Mesothelial cell of epicardium (in vitro differentiated cells): ENCODE data around the gene ZNF300. TPM values are rescaled to one million over a fixed set of nuclear protein-coding genes. Genes with fewer than 3 reads are reported as not detected.
A peak's percentile ranks its signal among the peaks of the same experiment; 100 is the strongest.

Source experiments
- DNase-seq, 2 experiments: peaks; one replicate each; pipeline ENCODE4 v3.0.0; 2021; ENCODE audit warnings: low spot score in 2 of 2; ENCODE audit not compliant: unreplicated experiment in 2 of 2
- H3K27ac Mint-ChIP-seq: 2 replicates; pipeline ENCODE4 v1.8.0; 2021; ENCODE audit warnings: mixed read lengths
- H3K27me3 Mint-ChIP-seq: 2 replicates; pipeline ENCODE4 v1.8.0; 2021; ENCODE audit warnings: low read depth, mixed read lengths
- H3K36me3 Mint-ChIP-seq: 2 replicates; pipeline ENCODE4 v1.8.0; 2021; ENCODE audit warnings: mixed read lengths
- H3K4me1 Mint-ChIP-seq: 2 replicates; pipeline ENCODE4 v1.8.0; 2021; ENCODE audit warnings: mixed read lengths
- H3K4me3 Mint-ChIP-seq: 2 replicates; pipeline ENCODE4 v1.8.0; 2021; ENCODE audit warnings: mild to moderate bottlenecking, moderate library complexity, mixed read lengths
- H3K9me3 Mint-ChIP-seq: 2 replicates; pipeline ENCODE4 v1.8.0; 2021; ENCODE audit warnings: mixed read lengths
- total RNA-seq: library from RNA; stranded (reverse); gene quantifications from 3 replicates; pipeline ENCODE4 v1.2.1, GENCODE V29; 2021
- TF ChIP-seq, protein P1 (sequence below): fragments of 200-600 bp; sonication (generic); IDR thresholded peaks from one replicate; pipeline ENCODE4 v1.5.0; 2021; ENCODE audit warnings: antibody characterized with exemption; ENCODE audit not compliant: unreplicated experiment

The ZNF300 gene
- total RNA-seq, 1 donor from 2014 or later: 14.0 TPM

DNA sequence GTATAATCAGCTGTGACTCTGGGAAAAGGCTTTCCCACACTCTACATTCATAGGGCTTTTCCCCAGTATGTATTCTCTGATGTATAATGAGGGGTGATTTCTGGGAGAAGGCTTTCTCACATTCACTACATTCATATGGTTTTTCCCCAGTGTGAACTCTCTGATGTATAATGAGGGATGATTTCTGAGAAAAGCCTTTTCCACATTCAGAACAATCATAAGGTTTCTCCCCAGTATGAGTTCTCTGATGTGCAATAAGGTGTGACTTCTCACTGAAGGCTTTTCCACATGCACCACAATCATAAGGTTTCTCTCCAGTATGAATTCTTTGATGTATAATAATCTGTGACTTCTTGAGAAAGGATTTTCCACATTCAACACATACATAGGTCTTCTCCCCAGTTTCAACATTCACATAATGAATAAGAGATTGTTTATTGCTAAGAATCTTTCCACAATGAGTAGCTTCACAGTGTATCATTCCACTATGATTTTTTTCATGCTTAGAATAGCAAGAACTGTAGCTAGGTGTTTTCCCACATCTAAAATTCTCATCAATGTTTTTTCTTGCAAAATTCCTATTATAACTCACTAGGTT lies 26.7 kb upstream of the ZNF300 start:
- Mint-ChIP-seq H3K9me3 (peaks cover 80% of the 10 kb centered on the region), H3K4me1 (no peaks in the 10 kb centered on the region), H3K27me3 (no peaks in the 10 kb centered on the region), H3K36me3 (peaks cover 3% of the 10 kb centered on the region), H3K4me3 (no peak overlapping the region), H3K27ac (no peak overlapping the region)
- TF ChIP-seq, protein P1, sequence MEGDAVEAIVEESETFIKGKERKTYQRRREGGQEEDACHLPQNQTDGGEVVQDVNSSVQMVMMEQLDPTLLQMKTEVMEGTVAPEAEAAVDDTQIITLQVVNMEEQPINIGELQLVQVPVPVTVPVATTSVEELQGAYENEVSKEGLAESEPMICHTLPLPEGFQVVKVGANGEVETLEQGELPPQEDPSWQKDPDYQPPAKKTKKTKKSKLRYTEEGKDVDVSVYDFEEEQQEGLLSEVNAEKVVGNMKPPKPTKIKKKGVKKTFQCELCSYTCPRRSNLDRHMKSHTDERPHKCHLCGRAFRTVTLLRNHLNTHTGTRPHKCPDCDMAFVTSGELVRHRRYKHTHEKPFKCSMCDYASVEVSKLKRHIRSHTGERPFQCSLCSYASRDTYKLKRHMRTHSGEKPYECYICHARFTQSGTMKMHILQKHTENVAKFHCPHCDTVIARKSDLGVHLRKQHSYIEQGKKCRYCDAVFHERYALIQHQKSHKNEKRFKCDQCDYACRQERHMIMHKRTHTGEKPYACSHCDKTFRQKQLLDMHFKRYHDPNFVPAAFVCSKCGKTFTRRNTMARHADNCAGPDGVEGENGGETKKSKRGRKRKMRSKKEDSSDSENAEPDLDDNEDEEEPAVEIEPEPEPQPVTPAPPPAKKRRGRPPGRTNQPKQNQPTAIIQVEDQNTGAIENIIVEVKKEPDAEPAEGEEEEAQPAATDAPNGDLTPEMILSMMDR: no peak
- no peak for DNase-seq

DNA sequence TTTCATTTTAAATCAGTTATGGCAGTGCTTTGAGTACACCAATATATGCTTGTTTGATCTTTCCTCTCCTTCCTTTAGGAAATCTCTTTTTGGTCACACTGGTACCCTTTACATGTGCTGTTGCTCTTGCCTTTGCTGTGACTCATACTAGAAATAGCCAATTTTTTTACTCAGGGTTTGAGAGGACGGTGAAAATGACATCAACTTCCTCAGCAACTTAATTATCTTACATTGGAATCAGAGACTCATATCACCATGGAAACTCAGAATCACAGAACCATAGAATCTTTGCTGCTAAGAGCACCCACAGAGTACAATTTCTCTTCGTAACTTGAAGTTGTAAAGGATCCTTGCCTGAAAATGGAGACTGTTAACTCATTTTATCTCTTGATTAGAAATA lies 13.8 kb upstream of the ZNF300 start:
- Mint-ChIP-seq H3K9me3 (peaks cover 72% of the 10 kb centered on the region), H3K27me3 (peaks cover 1% of the 10 kb centered on the region)
- DNase-seq: no peak

DNA sequence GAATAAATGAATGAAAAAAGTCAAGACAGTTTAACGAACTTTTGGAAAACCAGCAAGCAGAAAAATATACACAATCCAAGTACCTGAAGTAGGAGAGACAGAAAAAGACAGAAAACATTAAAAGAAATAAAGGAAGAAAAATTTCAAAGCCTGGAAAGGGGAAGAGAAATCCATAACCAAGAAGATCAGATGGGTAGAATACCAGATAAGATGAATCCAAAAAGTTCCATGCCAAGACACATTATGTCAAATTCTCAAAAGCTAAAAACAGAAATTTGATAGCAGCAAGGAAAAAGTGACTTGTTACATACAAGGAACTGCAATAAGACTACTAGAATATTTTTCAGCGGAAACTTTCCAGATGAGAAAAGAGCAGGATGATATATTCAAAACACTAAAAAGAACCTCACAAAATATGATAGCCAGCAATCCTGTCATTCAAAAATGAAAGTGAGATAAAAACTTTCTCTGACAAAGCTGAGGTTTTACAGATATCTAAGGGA lies 7.6 kb upstream of the ZNF300 start:
- peaks cover 74% of the 10 kb centered on the region for H3K9me3 Mint-ChIP-seq
- H3K36me3 Mint-ChIP-seq: no peaks in the 10 kb centered on the region
- DNase-seq: no peak
- TF ChIP-seq, protein P1: no peak
- no peaks in the 10 kb centered on the region for H3K4me1 Mint-ChIP-seq
- no peak overlapping the region for H3K27ac Mint-ChIP-seq
- H3K4me3 Mint-ChIP-seq: no peak overlapping the region
- no peaks in the 10 kb centered on the region for H3K27me3 Mint-ChIP-seq

More for the DNA sequence above, 13.8 kb upstream of the ZNF300 start:
- TF ChIP-seq, protein P1: no peak
- Mint-ChIP-seq H3K4me1 (no peaks in the 10 kb centered on the region), H3K36me3 (peaks cover 2% of the 10 kb centered on the region), H3K4me3 (no peak overlapping the region), H3K27ac (no peak overlapping the region)

DNA sequence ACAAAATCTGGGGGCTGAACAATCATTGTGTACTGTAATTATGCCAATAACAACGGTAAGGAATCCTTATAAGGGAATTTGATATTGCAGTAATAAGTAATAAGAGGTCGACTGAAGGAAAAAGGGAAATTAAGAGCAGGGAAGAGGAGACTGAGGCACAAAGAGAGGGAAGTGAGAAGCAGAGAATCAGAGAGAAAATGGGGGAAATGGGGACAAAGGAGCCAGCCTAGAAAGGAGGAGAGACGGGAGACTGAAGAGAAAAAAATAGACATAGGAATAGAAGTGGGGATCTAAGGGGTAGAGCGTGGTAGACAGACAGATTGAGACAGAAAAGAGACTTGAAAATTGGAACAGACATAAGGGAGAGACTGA lies 518 bp upstream of the ZNF300 start:
- H3K27ac Mint-ChIP-seq: peak overlapping the region; percentile 99
- peaks cover 38% of the 10 kb centered on the region for H3K36me3 Mint-ChIP-seq
- H3K9me3 Mint-ChIP-seq: peaks cover 68% of the 10 kb centered on the region
- DNase-seq: no peak
- TF ChIP-seq, protein P1: no peak
- peaks cover 13% of the 10 kb centered on the region for H3K4me1 Mint-ChIP-seq
- no peaks in the 10 kb centered on the region for H3K27me3 Mint-ChIP-seq
- peak overlapping the region; percentile 86 for H3K4me3 Mint-ChIP-seq

DNA sequence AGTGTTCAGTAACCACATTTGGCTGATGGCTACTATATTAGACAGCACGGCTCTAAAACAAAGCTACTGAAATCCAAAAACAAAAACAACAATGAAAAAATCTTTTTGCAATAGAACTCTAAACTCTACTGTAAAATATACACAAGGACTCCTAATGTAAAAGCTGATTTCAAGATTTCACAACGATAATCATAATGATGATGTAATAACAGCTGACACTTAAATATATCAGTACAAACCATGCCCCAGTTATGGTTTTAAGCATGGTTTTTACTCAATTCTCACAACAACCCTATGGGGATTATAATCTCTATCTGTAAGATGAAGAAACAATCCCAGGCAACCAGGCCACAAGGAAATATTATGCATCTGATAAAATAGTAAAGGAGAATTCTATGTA lies 3.3 kb downstream of the ZNF300 start:
- H3K27ac Mint-ChIP-seq: no peak overlapping the region
- H3K4me1 Mint-ChIP-seq: peaks cover 13% of the 10 kb centered on the region
- H3K27me3 Mint-ChIP-seq: no peaks in the 10 kb centered on the region
- peaks cover 77% of the 10 kb centered on the region for H3K9me3 Mint-ChIP-seq
- DNase-seq: no peak
- H3K36me3 Mint-ChIP-seq: peaks cover 73% of the 10 kb centered on the region
- no peak overlapping the region for H3K4me3 Mint-ChIP-seq
- TF ChIP-seq, protein P1: no peak
